Osteoblast (primary cell): Measurements from ENCODE around the gene REX1BD. TPM values are rescaled to one million over a fixed set of nuclear protein-coding genes. Genes with fewer than 3 reads are reported as not detected.

Experiments used
- DNase-seq: peaks from one replicate; pipeline ENCODE4 v3.0.0; 2011; ENCODE audit warnings: low spot score, mixed read lengths; ENCODE audit not compliant: insufficient read length; ENCODE audit errors: missing footprints
- H2AFZ ChIP-seq: 2 replicates; pipeline ENCODE4 v1.6.0; 2011; ENCODE audit warnings: mild to moderate bottlenecking, low read length
- H3K27ac ChIP-seq: 2 replicates; pipeline ENCODE4 v1.5.1; 2011; ENCODE audit warnings: mild to moderate bottlenecking, low read depth, low read length, moderate library complexity
- H3K27me3 ChIP-seq: 2 replicates; pipeline ENCODE4 v1.6.0; 2012; ENCODE audit warnings: mild to moderate bottlenecking, control low read depth, inconsistent platforms, low read length, moderate library complexity; ENCODE audit not compliant: insufficient read depth
- H3K36me3 ChIP-seq: 2 replicates; pipeline ENCODE4 v1.5.1; 2011; ENCODE audit warnings: mild to moderate bottlenecking, low read length, control low read depth, moderate library complexity; ENCODE audit not compliant: insufficient read depth
- H3K4me1 ChIP-seq: 2 replicates; pipeline ENCODE4 v1.5.1; 2011; ENCODE audit warnings: mild to moderate bottlenecking, low read length, control low read depth, moderate library complexity; ENCODE audit not compliant: insufficient read depth
- H3K4me2 ChIP-seq: 2 replicates; pipeline ENCODE4 v1.6.0; 2011; ENCODE audit warnings: mild to moderate bottlenecking, low read length; ENCODE audit not compliant: insufficient read depth
- H3K4me3 ChIP-seq: fragments of 200-600 bp; sonication (generic); 3 replicates; pipeline ENCODE4 v1.5.1; 2012; ENCODE audit warnings: mild to moderate bottlenecking, low read length, inconsistent platforms; ENCODE audit not compliant: insufficient read depth
- H3K79me2 ChIP-seq: 2 replicates; pipeline ENCODE4 v1.6.0; 2012; ENCODE audit warnings: mild to moderate bottlenecking, low read length, control low read depth, inconsistent platforms; ENCODE audit not compliant: insufficient read depth
- H3K9me3 ChIP-seq: 2 replicates; pipeline ENCODE4 v1.5.1; 2011; ENCODE audit warnings: low read depth, low read length, control low read depth
- H4K20me1 ChIP-seq: 2 replicates; pipeline ENCODE4 v1.6.0; 2012; ENCODE audit warnings: mild to moderate bottlenecking, low read length, control low read depth; ENCODE audit not compliant: insufficient read depth
- CTCF ChIP-seq: IDR thresholded peaks from 2 replicates; pipeline ENCODE4 v1.5.1; 2011; ENCODE audit warnings: mild to moderate bottlenecking, low read depth, low read length, moderate library complexity; ENCODE audit errors: extremely low read depth
- total RNA-seq: library from RNA; depleted of rRNA; stranded (reverse); fragments of >200 nt; gene quantifications from 2 replicates; pipeline ENCODE4 v1.2.3, GENCODE V29; 2012

The REX1BD gene
- total RNA-seq, 1 donor, result 29.7 TPM

GRCh38 chr19:18617562-18617961 is 29.0 kb downstream of the REX1BD start:
- Histone ChIP-seq H4K20me1 (no peaks in the 10 kb centered on the region), H3K79me2 (no peaks in the 10 kb centered on the region), H2AFZ (no peak overlapping the region), H3K27me3 (peaks cover 19% of the 10 kb centered on the region), H3K36me3 (no peaks in the 10 kb centered on the region), H3K4me2 (no peak overlapping the region), H3K9me3 (no peaks in the 10 kb centered on the region), H3K27ac (no peak overlapping the region), H3K4me1 (peaks cover under 1% of the 10 kb centered on the region), H3K4me3 (no peak overlapping the region)
- peak; percentile 43 for DNase-seq
- no peak for TF ChIP-seq CTCF

GRCh38 chr19:18618236-18618635 is 29.6 kb downstream of the REX1BD start:
- DNase-seq, result peak; percentile 32
- H3K27me3 ChIP-seq, result peaks cover 12% of the 10 kb centered on the region
- H3K79me2 ChIP-seq, result no peaks in the 10 kb centered on the region
- no peaks in the 10 kb centered on the region for H3K9me3 ChIP-seq
- no peaks in the 10 kb centered on the region for H3K4me1 ChIP-seq
- no peaks in the 10 kb centered on the region for H4K20me1 ChIP-seq
- no peak overlapping the region for H3K4me3 ChIP-seq
- no peak overlapping the region for H2AFZ ChIP-seq
- H3K36me3 ChIP-seq, result no peaks in the 10 kb centered on the region
- no peak overlapping the region for H3K27ac ChIP-seq
- no peak overlapping the region for H3K4me2 ChIP-seq
- TF ChIP-seq CTCF, result no peak

- Histone ChIP-seq H3K4me1 (no peaks in the 10 kb centered on the region), H3K9me3 (no peaks in the 10 kb centered on the region), H4K20me1 (no peaks in the 10 kb centered on the region), H3K36me3 (no peaks in the 10 kb centered on the region), H3K79me2 (no peaks in the 10 kb centered on the region), H3K4me3 (no peak overlapping the region), H3K4me2 (no peak overlapping the region), H3K27ac (no peak overlapping the region), H2AFZ (no peak overlapping the region), H3K27me3 (no peaks in the 10 kb centered on the region)
- no peak for TF ChIP-seq CTCF
- DNase-seq, result peak; percentile 10
Observed at GRCh38 chr19:18620311-18620710, 31.7 kb downstream of the REX1BD start.

GRCh38 chr19:18620902-18621301 is 32.3 kb downstream of the REX1BD start:
- no peaks in the 10 kb centered on the region for H3K9me3 ChIP-seq
- H3K27ac ChIP-seq, result no peak overlapping the region
- H3K4me1 ChIP-seq, result no peaks in the 10 kb centered on the region
- no peak overlapping the region for H3K4me3 ChIP-seq
- DNase-seq, result peak; percentile 34
- no peaks in the 10 kb centered on the region for H4K20me1 ChIP-seq
- H3K36me3 ChIP-seq, result no peaks in the 10 kb centered on the region
- H2AFZ ChIP-seq, result no peak overlapping the region
- H3K4me2 ChIP-seq, result no peak overlapping the region
- no peaks in the 10 kb centered on the region for H3K27me3 ChIP-seq
- no peak for TF ChIP-seq CTCF
- no peaks in the 10 kb centered on the region for H3K79me2 ChIP-seq
